NK-92 treated with Interleukin-12 subunit alpha and Interleukin-12 subunit beta, amount 100 ng/mL, for 24 hours (cell line): ENCODE results near the gene SLC37A4.
"Not testable (repeated sequence)": the region's sequence is repeated elsewhere in the genome, so short reads cannot be mapped to it uniquely, and the experiment has no call there.

ENCODE experiments used
- DNase-seq: peaks from one replicate; lab custom pipeline; 2025; lab: John Stamatoyannopoulos, UW

The SLC37A4 gene

DNA sequence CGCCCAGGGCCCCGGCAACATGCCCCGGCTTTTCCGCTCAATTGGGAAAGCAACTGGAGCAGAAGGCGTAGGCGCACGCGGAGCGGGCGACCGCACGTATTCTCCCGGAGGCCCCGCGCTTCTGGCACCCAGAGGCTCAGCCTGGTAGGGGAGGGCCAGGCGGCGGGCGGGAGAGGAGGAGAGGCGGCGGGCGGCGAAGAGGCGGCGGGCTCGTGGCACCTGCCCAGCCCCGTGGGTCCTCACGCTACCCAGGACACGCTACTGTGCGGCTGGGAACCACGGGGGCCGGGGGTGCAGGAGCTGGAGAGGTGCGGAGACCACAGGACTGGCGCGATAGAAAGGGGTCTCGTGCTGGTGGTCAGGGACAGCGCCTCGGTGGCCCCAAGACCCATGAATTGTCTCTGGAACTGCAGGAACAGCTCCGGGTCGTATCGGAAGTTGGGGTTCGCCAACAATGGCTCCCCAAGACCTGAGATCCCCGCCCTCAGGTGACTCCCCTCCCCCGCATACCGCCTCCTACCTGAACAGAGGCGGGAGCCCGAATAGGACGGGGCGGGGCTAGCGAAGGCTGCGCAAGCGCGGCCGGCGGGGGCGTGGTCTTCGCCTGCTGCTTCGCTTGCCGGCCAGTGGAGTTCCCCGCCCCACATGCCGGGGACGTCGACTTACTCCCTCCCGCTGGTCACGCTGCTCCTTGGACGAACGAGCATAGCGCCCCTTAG, at the start of gene SLC37A4:
Gene SLC37A4, minus strand, starts transcription at position 549 of the 719 bp plus-strand sequence.
- peak; percentile 97 for DNase-seq

DNA sequence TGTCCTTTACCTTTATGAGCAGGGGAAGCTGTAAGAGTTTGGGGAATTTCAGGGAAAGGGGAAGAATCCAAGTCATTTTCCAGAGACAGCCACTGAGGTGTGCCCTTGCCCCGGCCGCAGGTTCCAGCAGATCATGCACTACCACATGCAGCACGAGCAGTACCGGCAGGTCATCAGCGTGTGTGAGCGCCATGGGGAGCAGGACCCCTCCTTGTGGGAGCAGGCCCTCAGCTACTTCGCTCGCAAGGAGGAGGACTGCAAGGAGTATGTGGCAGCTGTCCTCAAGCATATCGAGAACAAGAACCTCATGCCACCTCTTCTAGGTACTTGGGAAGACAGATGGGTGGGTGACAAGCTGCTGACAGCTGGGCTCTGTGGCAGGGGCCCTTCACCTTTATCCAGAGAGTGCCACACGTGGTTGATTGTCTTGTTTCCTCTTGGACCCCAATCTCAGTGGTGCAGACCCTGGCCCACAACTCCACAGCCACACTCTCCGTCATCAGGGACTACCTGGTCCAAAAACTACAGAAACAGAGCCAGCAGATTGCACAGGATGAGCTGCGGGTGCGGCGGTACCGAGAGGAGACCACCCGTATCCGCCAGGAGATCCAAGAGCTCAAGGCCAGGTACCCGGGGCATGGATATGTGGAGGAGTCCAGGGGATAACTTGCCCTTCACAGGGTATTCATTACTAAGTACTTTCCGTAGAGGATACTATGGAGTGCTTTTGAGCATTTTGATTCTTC, 48.2 kb upstream of the SLC37A4 start:
- DNase-seq: no peak

DNA sequence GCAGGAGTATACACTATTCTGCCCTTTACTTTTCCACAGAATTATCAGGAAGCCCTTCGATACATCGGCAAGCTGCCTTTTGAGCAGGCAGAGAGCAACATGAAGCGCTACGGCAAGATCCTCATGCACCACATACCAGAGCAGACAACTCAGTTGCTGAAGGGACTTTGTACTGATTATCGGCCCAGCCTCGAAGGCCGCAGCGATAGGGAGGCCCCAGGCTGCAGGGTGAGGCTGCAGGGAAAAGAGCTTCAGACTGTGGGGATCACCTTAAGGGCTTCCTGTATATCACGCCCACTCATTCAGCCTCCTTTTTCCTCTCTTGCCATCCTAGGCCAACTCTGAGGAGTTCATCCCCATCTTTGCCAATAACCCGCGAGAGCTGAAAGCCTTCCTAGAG, 47.2 kb upstream of the SLC37A4 start:
- no peak for DNase-seq

DNA sequence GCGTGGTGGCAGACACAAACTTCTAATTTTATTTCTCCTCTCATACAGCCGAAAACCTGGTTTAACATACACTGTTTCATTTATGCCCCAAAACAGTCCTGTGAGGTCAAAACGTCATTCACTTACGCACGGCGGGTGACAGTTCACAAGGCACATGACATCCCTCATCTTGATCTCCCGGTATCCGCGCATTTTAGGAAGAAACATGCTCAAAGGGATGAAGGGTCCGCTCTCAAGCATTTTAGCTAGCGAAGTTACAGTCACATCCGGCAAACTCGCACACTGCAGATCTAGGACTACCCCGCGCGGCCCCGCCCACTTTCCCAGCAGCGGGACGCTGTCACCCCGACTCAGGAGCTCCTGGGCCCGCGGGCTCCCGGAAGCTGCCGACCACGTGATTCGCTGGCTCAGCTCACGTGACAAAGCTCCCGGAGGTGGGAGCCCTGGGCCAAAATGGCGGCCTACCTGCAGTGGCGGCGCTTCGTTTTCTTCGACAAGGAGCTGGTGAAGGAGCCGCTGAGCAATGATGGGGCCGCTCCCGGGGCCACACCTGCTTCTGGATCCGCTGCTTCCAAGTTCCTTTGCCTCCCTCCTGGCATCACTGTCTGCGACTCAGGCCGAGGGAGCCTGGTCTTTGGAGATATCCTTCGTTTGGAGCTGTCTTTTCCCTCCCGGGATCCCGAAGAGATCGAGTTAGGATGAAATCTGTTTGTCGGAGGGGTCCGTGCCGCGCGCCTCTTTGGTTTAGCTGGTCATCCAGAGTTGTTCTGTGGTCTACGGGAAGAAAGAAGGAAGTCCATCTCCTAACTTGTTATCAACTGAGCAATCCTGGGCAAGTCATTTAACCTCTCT, 36.9 kb upstream of the SLC37A4 start, which contains the start of gene VPS11:
Gene VPS11, plus strand, starts transcription at position 448 of the 852 bp plus-strand sequence. Its CDS starts 6 bp downstream, at position 454.
- DNase-seq: peak; percentile 98

DNA sequence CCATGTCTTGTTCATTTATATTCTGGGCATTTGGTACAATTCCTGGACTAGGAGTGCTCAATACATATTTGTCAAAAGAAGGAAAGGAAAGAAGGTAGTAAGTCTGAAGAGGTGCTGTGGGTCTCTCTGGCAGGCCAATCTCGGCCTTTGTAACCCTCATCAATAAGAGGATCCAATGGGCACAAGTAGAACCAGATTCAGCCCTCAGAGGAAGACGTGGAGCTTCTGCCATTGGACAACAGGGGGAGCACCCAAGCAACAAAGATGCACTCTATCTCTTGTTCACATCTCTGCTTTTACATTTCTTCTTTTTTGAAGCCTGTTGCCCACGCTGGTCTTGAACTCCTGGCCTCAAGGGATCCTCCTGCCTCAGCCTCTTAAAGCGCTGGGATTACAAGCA, 34.7 kb upstream of the SLC37A4 start:
- DNase-seq: no peak

DNA sequence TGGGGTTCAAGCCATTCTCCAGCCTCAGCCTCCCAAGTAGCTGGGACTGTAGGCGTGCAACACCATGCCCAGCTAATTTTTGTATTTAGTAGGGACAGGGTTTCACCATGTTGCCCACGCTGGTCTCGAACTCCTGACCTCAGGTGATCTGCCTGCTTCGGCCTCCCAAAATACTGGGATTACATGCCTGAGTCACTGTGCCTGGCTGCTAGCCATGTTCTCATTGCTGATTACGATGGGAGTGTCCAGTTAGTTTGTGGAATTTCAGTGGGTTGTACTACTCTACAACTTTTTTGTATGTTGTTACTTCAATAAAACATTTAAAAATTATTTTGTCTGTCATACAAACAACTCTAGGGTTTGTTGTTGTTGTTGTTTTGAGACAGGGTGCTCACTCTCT, 32.1 kb upstream of the SLC37A4 start:
- no peak for DNase-seq

DNA sequence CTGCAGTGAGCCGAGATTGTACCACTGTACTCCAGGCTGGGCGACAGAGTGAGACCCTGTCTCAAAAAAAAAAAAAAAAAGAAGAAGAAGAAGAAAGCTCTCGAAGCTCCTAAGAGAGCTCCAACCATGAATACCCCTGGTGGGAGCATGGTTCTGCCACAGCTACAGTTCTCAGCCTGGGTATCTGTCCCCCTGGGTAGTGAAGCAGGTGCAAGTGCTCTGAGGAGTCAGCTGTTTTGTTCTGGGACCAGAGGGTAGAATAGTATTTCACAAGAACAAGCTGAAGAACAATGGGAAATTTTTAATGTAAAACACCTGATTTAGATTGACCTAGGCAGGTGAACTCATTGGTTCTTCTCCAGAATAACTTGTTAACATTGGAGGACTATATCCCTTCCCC, 30.6 kb upstream of the SLC37A4 start:
- no peak for DNase-seq

DNA sequence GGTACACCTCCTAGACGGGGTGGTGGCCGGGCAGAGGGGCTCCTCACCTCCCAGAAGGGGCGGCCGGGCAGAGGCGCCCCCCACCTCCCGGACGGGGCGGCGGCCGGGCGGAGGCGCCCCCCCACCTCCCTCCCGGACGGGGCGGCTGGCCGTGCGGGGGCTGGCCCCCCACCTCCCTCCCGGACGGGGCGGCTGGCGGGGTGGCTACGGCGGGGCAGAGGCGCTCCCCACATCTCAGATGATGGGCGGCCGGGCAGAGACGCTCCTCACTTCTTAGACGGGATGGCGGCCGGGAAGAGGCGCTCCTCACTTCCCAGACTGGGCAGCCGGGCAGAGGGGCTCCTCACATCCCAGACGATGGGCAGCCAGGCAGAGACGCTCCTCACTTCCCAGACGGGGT, 28.5 kb upstream of the SLC37A4 start:
- DNase-seq: not testable (repeated sequence)

DNA sequence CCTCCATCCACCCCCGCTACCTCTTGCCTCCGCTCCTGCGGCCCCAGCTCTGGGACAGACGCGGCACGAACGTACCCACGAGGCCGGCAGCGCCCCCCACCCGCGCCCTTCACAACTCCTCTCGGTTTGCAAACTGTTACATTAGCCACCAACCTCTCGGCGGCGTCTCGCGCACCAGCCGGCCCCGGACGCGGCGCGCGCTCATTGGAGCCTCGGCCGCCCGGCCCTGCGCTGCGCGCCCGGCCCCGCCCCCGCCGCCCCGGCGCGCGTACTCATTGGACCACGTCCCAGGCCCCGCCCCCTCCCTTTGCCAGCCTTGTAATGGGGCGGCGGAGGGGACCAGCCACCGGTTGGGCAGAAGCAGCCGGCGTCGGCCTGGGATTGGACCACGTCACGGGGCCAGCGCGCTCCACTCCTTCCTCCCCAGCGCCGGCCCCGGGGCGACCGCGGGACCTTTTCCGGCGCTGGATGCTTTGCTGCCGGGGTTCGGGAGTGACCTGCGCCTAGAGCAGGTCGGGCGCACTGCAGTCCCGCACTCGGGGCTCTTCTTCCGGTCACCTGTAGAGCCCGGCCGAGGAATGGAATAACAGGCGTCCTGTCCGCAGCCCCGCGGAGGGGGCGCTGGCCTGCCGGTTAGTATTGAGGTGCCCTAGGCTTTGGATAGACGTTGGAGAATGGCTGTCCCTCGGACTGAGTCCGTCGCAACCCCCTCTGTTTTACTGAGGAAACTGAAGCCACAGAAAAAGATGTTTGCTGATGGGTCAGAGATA, 26.5 kb upstream of the SLC37A4 start, which contains the start of gene HYOU1:
Gene HYOU1, minus strand, starts transcription at position 206 of the 770 bp plus-strand sequence. CDS start 1,045 bp downstream, outside the sequence.
- DNase-seq: peak; percentile 99

DNA sequence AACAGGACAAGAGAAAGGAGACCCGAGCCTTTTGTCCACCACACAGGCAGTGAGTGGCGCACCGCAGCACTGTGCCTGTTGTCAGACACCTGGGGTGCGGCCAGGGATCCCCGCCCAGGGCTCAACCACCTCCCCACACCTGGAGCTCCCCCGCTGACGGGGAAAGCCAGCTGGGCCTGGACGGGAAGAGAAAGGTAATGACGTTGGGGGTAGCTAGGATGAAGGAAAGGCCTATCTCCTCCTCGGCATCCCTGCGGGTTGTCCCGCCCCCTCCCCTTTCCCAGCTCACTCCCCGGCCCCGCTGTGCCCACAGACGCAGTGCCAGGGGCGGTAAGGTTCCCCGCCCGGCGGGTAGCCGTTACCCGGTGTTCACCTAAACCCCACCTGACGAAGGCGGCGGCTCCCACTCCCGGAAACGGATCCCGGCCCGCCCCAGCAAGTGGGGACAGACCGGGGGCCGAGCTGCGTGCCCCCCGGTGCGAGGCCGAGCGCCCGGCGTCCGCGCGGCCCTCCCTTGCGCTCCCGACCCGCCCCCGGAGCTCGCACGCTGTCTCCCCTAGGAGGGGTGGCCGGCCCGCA, 25.8 kb upstream of the SLC37A4 start:
- DNase-seq: peak; percentile 53

DNA sequence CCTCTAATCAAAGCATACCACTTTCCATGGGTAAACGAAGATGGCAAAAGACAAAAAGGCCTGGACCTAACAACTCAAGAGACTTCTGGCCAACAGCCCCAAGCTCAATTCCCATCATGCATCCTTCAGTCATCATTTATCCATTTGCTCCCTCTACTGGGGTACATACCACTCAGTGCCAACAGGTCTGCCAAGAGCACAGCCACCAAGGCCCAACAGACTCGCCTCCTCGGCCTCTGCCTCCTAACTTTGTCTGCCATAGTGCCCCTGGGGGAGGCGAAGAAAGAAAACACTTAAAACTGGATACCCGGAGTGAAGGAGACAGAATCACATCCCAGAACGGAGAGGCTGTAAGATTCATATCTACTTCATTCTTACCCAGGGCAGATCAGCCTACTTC, 25.2 kb upstream of the SLC37A4 start:
- DNase-seq: no peak

DNA sequence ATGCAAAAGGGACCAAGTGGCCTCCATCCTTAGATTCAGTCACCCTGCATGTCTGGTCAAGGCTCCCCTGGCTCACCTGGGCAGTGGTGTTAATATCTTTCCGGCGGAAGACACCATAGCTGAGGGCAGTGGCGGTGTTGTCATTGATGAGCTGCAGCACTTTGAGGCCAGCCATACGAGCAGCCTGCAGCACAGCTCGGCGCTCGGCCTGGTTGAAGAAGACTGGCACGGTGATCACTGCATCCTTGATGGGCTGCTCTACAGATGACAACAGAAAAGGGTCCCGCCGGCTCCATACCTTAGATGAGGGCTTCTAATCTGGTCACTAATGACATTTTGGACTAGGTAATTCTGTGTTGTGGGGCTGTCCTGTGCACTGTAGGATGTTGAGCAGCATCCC, 23.7 kb upstream of the SLC37A4 start:
- no peak for DNase-seq

DNA sequence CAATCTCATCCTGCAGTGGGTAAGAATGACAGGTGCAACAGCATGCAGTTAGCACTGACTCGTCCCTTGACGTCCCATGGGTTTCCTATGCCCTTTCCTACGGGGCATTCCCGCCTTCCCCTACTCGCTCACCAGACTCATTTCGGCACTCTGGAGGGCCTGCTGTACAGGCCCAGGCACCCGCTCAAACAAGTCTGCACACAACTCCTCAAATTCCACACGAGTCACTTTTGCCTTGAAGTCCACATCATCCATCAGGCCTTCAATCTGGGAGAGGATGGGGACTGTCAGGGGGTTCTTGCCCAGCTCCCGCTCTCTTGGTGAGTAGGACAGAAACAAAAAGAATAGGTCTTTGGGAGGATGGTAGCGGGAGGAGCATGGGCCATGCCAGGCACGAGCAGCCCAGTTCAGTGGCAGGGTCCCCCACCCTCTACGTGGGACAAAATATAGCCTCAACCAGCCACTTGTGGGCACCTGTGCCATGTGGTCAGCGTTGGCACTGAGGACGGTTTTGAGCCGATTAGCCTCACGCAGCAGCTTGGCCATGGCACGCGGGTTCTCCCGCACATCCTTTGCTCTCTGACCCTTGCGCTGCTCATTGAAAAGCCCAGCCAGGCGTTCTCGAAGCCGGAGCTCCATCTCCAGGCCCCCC, 21.6 kb upstream of the SLC37A4 start:
- no peak for DNase-seq

DNA sequence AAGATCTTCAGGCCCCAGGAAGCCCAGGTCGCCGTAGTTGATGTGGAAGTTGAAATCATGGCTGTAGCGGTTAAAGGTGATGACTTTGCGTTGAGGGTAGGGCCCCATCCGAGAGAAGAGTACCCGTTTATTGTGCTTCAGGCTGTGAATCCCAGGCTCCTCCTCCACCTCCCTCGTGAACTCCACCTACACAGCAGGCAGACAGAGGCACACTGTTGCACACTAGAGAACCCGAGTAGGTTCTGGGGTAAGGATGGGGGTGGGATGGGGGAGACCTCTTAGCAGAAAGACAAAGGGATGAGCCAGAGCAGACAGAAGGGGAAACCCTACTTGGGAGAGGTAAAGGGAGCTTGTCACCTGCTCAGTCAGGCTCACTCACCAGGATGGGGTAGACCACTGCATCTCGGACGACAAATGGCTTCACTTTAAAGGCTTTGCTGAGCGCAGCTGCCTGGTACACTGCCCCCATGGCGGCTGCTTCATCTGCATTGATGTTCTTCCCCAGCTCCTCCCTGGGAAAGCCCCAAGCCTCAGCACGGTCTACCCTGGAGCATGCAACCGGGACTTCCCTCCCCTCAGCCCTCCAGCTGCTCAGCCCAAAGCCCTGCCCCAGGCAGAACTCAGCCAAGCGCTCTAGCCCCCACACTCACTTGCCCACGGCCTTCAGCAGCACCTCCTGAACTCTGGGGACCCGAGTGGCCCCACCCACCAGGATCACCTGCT, 20.9 kb upstream of the SLC37A4 start:
- DNase-seq: no peak

DNA sequence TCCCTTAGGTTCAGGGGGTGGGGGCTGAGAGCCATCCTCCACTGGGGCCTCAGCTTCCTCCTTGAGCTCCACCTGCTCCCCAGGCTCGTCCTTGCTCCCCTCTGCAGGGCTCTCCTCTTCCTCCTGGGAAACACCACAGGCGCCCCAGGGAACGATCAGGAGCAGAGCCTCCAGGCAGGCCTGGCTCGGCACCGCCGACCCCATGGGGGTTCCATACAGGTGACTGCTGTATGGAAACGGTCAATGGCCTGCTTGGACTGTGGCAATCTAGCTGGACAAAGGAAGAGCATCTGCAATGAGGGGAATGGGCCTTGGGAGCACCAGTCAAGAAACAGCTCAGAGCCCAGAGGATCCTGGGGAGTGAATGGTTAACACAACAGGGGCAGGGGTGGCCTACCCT, 18.4 kb upstream of the SLC37A4 start:
- no peak for DNase-seq

DNA sequence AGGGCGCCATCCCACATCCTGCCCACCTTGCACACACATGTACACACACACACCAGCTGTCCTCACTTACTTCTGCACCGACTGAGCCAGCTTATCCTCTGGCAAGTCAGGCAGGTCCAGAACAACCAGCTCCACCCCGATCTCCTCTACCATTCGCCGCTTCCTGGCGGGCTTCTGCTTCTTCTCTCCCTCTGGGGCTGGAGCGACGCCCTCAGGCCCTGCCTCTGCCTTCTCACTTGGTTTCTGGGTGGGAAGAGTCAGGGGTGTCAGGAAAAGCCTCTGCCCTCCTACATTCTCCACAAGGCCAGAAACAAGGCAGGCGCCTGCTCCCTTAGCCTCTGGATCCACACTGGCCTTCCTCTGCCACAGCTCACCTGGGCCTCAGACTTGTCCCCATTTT, 18.0 kb upstream of the SLC37A4 start:
- DNase-seq: no peak

DNA sequence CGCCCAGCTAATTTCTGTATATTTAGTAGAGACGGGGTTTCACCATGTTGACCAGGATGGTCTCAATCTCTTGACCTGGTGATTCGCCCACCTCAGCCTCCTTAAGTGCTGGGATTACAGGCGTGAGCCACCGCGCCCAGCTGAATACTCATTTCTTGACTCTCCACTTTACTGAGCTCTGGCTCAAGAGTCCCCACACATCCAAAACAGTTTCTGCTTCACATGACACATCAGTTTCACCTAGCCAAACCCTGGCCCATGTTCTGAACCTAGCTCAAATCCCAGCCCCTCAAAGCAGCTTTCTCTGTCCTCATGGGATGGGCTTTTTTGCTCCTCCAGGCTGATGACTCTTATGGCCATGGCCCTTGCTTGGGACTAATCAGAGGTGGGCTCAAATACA, 16.5 kb upstream of the SLC37A4 start:
- no peak for DNase-seq

DNA sequence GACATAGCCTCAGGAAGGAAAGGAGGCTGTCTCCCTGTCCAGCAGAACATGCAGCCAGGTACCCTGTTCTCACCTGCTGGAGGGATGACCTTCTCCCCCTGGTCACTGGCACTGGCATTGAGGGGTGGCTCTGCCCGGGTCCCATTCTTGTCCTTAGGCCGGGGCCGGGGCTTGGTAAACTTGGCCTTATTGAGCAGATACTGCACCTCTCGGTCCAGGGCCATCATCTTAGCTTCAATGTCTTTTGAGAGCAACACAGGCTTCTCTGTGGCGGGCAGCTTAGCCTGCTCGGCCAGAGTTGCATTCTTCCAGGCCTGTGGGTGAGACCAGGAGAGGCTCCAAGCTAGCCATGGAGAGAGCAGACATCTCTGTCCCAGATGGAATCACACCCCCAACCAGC, 15.8 kb upstream of the SLC37A4 start:
- DNase-seq: no peak

DNA sequence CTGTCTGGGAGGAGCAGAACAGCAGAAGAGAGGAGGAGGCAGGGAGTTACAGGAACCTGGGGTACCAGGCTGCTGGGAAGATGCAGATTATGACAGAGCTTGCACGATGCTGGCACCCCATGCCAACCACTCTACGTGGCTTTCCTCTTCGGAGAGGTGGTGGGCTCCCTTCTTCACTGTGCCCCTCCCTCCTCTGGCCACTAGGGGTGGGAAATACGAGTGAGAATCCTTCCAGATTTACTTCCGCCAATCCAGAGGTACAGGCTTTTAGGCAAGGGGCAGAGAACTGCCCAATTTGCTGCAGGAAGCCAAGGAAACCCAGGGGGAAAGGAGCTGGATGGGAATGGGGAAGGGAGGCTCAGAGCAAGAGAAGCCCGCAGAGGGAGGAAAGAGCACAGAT, 14.0 kb upstream of the SLC37A4 start:
- DNase-seq: no peak

DNA sequence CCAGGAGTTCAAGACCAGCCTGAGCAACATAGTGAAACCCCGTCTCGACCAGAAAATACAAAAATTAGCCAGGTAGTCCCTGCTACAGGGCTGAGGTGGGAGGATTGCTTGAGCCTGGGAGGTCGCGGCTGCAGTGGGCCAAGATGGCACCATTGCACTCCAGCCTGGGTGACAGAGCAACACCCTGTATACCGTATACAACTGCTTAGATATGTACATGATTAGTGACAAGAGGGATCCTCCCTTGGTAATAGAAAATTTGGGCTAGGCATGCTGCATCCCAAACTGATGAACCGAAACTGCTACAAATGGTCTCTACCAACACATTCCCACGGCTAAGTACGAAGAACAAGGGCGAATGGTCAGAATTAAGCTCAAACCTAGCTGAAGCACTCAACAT, 12.2 kb upstream of the SLC37A4 start:
- DNase-seq: no peak
